ENCODE data around the gene USP44.

DNA sequence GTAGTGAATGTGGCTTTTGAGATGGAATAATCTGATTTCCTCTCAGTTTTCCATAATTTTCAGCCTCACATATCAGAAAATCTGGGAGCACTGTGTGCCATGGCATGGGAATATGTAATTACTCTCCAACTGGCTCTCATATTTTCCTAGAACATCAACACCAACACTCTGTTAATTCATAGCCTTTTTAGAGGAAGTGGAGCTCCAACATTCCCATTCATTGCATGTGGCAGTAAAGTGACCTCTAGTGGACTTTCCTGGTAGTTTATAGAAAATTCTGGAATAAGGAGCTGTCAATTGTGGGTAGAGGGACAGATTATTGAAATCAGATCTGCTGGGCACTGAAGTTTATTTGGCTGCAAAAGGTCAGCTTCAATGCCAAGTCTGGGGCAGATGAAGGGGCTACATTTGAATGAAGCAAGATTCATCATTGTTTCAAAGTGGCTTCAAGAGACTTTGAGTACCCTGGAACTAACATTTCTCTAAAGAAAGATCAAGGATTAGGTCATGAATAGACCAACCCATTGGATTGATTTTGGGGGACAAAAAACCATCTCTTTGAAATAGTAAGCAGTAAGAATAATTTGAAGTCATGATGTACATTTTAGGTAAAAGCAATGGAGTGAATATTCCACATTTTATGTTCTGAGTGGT, 23.6 kb upstream of the USP44 start:
- TF ChIP-seq, protein P1, sequence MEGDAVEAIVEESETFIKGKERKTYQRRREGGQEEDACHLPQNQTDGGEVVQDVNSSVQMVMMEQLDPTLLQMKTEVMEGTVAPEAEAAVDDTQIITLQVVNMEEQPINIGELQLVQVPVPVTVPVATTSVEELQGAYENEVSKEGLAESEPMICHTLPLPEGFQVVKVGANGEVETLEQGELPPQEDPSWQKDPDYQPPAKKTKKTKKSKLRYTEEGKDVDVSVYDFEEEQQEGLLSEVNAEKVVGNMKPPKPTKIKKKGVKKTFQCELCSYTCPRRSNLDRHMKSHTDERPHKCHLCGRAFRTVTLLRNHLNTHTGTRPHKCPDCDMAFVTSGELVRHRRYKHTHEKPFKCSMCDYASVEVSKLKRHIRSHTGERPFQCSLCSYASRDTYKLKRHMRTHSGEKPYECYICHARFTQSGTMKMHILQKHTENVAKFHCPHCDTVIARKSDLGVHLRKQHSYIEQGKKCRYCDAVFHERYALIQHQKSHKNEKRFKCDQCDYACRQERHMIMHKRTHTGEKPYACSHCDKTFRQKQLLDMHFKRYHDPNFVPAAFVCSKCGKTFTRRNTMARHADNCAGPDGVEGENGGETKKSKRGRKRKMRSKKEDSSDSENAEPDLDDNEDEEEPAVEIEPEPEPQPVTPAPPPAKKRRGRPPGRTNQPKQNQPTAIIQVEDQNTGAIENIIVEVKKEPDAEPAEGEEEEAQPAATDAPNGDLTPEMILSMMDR (IDR thresholded peaks at IDR 0.05), result no peak
- TF ChIP-seq POLR2A (IDR thresholded peaks at IDR 0.05), result no peak
